WTC11 (cell line): Measurements from ENCODE around the gene CPEB3. TPM values are rescaled to one million over a fixed set of nuclear protein-coding genes. Genes with fewer than 3 reads are reported as not detected.

Experiments used
- ATAC-seq: fragments of 200-7000 bp; cut with Tn5 transposase; 2 replicates; pipeline ENCODE4 v1.10.0; 2021; ENCODE audit warnings: mild to moderate bottlenecking, moderate library complexity
- CTCF ChIA-PET: fragments of 300-600 bp; sonication (Branson Sonifier 250); formaldehyde crosslinking; loops from one replicate; lab custom pipeline; 2021; ENCODE audit warnings: antibody characterized with exemption; lab: Charles Lee
- POLR2A ChIA-PET: fragments of 350-600 bp; sonication (Branson Sonifier 250); formaldehyde crosslinking; loops from one replicate; lab custom pipeline; 2021; ENCODE audit warnings: antibody characterized with exemption; lab: Charles Lee
- DNase-seq: peaks from one replicate; pipeline ENCODE4 v3.0.0; 2021; ENCODE audit warnings: low spot score
- H3K27ac Mint-ChIP-seq: 2 replicates; pipeline ENCODE4 v1.8.0; 2021; ENCODE audit warnings: mixed read lengths
- H3K27me3 Mint-ChIP-seq: 2 replicates; pipeline ENCODE4 v1.8.0; 2021; ENCODE audit warnings: low read depth, mild to moderate bottlenecking, moderate library complexity, mixed read lengths
- H3K36me3 Mint-ChIP-seq: 2 replicates; pipeline ENCODE4 v1.8.0; 2021; ENCODE audit warnings: mixed read lengths
- H3K4me1 Mint-ChIP-seq: 2 replicates; pipeline ENCODE4 v1.8.0; 2022; ENCODE audit warnings: mixed read lengths
- H3K4me3 Mint-ChIP-seq: 2 replicates; pipeline ENCODE4 v1.8.0; 2021; ENCODE audit warnings: mild to moderate bottlenecking, moderate library complexity, mixed read lengths
- H3K9me3 Mint-ChIP-seq: 2 replicates; pipeline ENCODE4 v1.8.0; 2021; ENCODE audit warnings: mixed read lengths
- CREM ChIP-seq: sonication (generic); formaldehyde crosslinking; IDR thresholded peaks from 2 replicates; pipeline ENCODE4 v1.8.1; 2022; ENCODE audit warnings: mild to moderate bottlenecking, missing genetic modification reagents, moderate library complexity
- E2F5 ChIP-seq: sonication (generic); formaldehyde crosslinking; IDR thresholded peaks from 2 replicates; pipeline ENCODE4 v1.8.1; 2022; ENCODE audit warnings: mild to moderate bottlenecking, moderate library complexity, missing genetic modification reagents
- ETV6 ChIP-seq: sonication (generic); formaldehyde crosslinking; IDR thresholded peaks from 2 replicates; pipeline ENCODE4 v1.8.1; 2022; ENCODE audit warnings: mild to moderate bottlenecking, missing genetic modification reagents
- FOXP4 ChIP-seq: sonication (generic); formaldehyde crosslinking; IDR thresholded peaks from 2 replicates; pipeline ENCODE4 v1.8.0; 2022; ENCODE audit warnings: mild to moderate bottlenecking, missing genetic modification reagents
- GRHL2 ChIP-seq: fragments of 250-450 bp; sonication (Bioruptor Pico); IDR thresholded peaks from 2 replicates; pipeline ENCODE4 v1.8.0; 2022; ENCODE audit warnings: mild to moderate bottlenecking, moderate library complexity; ENCODE audit not compliant: insufficient replicate concordance, severe bottlenecking
- GTF2I ChIP-seq: fragments of 250-450 bp; sonication (Bioruptor Pico); conservative IDR thresholded peaks from 2 replicates; pipeline ENCODE4 v1.4.0; 2021; ENCODE audit warnings: mild to moderate bottlenecking
- HMGA2 ChIP-seq: fragments of 250-450 bp; sonication (Bioruptor Pico); IDR thresholded peaks from 2 replicates; pipeline ENCODE4 v1.4.0; 2021; ENCODE audit warnings: mild to moderate bottlenecking, moderate library complexity
- JUN ChIP-seq: sonication (generic); formaldehyde crosslinking; IDR thresholded peaks from 2 replicates; pipeline ENCODE4 v1.8.0; 2023; ENCODE audit warnings: mild to moderate bottlenecking, missing genetic modification reagents
- KAT7 ChIP-seq: sonication (generic); formaldehyde crosslinking; IDR thresholded peaks from 2 replicates; pipeline ENCODE4 v1.8.1; 2023; ENCODE audit warnings: missing genetic modification reagents, mild to moderate bottlenecking, borderline replicate concordance
- MAX ChIP-seq: sonication (generic); formaldehyde crosslinking; IDR thresholded peaks from 2 replicates; pipeline ENCODE4 v1.8.0; 2022; ENCODE audit warnings: mild to moderate bottlenecking, missing genetic modification reagents
- MYBL2 ChIP-seq: sonication (generic); formaldehyde crosslinking; IDR thresholded peaks from 2 replicates; pipeline ENCODE4 v1.8.1; 2023; ENCODE audit warnings: mild to moderate bottlenecking, moderate library complexity, missing genetic modification reagents
- NFYB ChIP-seq: sonication (generic); formaldehyde crosslinking; conservative IDR thresholded peaks from 2 replicates; pipeline ENCODE4 v1.8.0; 2022; ENCODE audit warnings: low read depth, missing genetic modification reagents
- NR1H2 ChIP-seq: sonication (generic); formaldehyde crosslinking; IDR thresholded peaks from 2 replicates; pipeline ENCODE4 v1.9.0; 2021; ENCODE audit warnings: mild to moderate bottlenecking, moderate library complexity, missing genetic modification reagents
- NR3C1 ChIP-seq: sonication (generic); formaldehyde crosslinking; conservative IDR thresholded peaks from 2 replicates; pipeline ENCODE4 v1.8.1; 2023; ENCODE audit warnings: low read depth, mild to moderate bottlenecking, missing genetic modification reagents
- SMAD3 ChIP-seq: sonication (generic); formaldehyde crosslinking; IDR thresholded peaks from 2 replicates; pipeline ENCODE4 v1.8.0; 2022; ENCODE audit warnings: missing genetic modification reagents, mild to moderate bottlenecking, borderline replicate concordance
- ZBTB21 ChIP-seq: sonication (generic); formaldehyde crosslinking; IDR thresholded peaks from 2 replicates; pipeline ENCODE4 v1.8.1; 2023; ENCODE audit warnings: mild to moderate bottlenecking, missing genetic modification reagents, borderline replicate concordance
- ZNF232 ChIP-seq: sonication (generic); formaldehyde crosslinking; IDR thresholded peaks from 2 replicates; pipeline ENCODE4 v1.8.0; 2022; ENCODE audit warnings: mild to moderate bottlenecking, missing genetic modification reagents
- ZNF263 ChIP-seq: sonication (generic); formaldehyde crosslinking; IDR thresholded peaks from 2 replicates; pipeline ENCODE4 v1.8.1; 2022; ENCODE audit warnings: low read depth, mild to moderate bottlenecking, moderate library complexity, missing genetic modification reagents
- ZNF396 ChIP-seq: fragments of 250-450 bp; sonication (Bioruptor Pico); IDR thresholded peaks from 2 replicates; pipeline ENCODE4 v1.8.0; 2021; ENCODE audit warnings: mild to moderate bottlenecking, moderate library complexity, borderline replicate concordance
- ZNF671 ChIP-seq: fragments of 250-450 bp; sonication (Bioruptor Pico); IDR thresholded peaks from 2 replicates; pipeline ENCODE4 v1.8.0; 2021; ENCODE audit warnings: mild to moderate bottlenecking
- ZSCAN18 ChIP-seq: fragments of 250-450 bp; sonication (Bioruptor Pico); IDR thresholded peaks from 2 replicates; pipeline ENCODE4 v2.1.2; 2022; ENCODE audit warnings: mild to moderate bottlenecking, moderate library complexity
- total RNA-seq: library from RNA; stranded (reverse); gene quantifications from 3 replicates; pipeline ENCODE4 v1.2.3, GENCODE V29; 2021
- TF ChIP-seq, protein P1 (sequence below): sonication (generic); formaldehyde crosslinking; IDR thresholded peaks from 2 replicates; pipeline ENCODE4 v1.8.1; 2023; ENCODE audit warnings: mild to moderate bottlenecking, missing genetic modification reagents, moderate library complexity
- TF ChIP-seq, protein P2 (sequence below): fragments of 250-450 bp; sonication (Bioruptor Pico); IDR thresholded peaks from 2 replicates; pipeline ENCODE4 v1.8.0; 2021; ENCODE audit warnings: mild to moderate bottlenecking
- TF ChIP-seq, protein P3 (sequence below): sonication (generic); formaldehyde crosslinking; IDR thresholded peaks from 2 replicates; pipeline ENCODE4 v1.8.1; 2023; ENCODE audit warnings: mild to moderate bottlenecking, missing genetic modification reagents, moderate library complexity
- TF ChIP-seq, protein P4 (sequence below): sonication (generic); formaldehyde crosslinking; IDR thresholded peaks from 2 replicates; pipeline ENCODE4 v1.8.0; 2022; ENCODE audit warnings: missing genetic modification reagents

Gene CPEB3
- total RNA-seq, 1 experiment from 2014 or later: 2.4 TPM

- H3K9me3 Mint-ChIP-seq: peaks cover 5% of the 10 kb centered on the region; the same call in 1 of the 2 replicates
- H3K27ac Mint-ChIP-seq: no peak overlapping the region
- ChIA-PET POLR2A (no interaction called here), CTCF (interaction anchor here (0.6 to 1.6 kb wide), 2 partner anchors 167 to 1282 kb away, joined by 3 to 5 read pairs; partner anchors contain the start of genes CPEB3 and MARCHF5)
- no peaks in the 10 kb centered on the region for H3K36me3 Mint-ChIP-seq
- DNase-seq: no peak
- H3K4me1 Mint-ChIP-seq: peaks cover 7% of the 10 kb centered on the region
- no peak for ATAC-seq
- no peaks in the 10 kb centered on the region; the same call in 1 of the 2 replicates for H3K27me3 Mint-ChIP-seq
- no peak overlapping the region for H3K4me3 Mint-ChIP-seq
- TF ChIP-seq ETV6: no peak
- TF ChIP-seq, protein P1, sequence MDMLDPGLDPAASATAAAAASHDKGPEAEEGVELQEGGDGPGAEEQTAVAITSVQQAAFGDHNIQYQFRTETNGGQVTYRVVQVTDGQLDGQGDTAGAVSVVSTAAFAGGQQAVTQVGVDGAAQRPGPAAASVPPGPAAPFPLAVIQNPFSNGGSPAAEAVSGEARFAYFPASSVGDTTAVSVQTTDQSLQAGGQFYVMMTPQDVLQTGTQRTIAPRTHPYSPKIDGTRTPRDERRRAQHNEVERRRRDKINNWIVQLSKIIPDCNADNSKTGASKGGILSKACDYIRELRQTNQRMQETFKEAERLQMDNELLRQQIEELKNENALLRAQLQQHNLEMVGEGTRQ: no peak
- no peak for TF ChIP-seq HMGA2 (CRISPR knock-in tag)
- no peak for TF ChIP-seq NR3C1 (CRISPR knock-in tag)
- no peak for TF ChIP-seq GRHL2 (CRISPR knock-in tag)
- TF ChIP-seq, protein P2, sequence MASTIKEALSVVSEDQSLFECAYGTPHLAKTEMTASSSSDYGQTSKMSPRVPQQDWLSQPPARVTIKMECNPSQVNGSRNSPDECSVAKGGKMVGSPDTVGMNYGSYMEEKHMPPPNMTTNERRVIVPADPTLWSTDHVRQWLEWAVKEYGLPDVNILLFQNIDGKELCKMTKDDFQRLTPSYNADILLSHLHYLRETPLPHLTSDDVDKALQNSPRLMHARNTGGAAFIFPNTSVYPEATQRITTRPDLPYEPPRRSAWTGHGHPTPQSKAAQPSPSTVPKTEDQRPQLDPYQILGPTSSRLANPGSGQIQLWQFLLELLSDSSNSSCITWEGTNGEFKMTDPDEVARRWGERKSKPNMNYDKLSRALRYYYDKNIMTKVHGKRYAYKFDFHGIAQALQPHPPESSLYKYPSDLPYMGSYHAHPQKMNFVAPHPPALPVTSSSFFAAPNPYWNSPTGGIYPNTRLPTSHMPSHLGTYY: no peak
- TF ChIP-seq GTF2I (CRISPR knock-in tag): no peak
- TF ChIP-seq MYBL2 (CRISPR knock-in tag): no peak
- no peak for TF ChIP-seq E2F5 (CRISPR knock-in tag)
- no peak for TF ChIP-seq KAT7 (CRISPR knock-in tag)
- no peak for TF ChIP-seq NFYB
- TF ChIP-seq CREM (CRISPR knock-in tag): no peak
- no peak for TF ChIP-seq NR1H2
- TF ChIP-seq ZNF232 (CRISPR knock-in tag): no peak
- no peak for TF ChIP-seq FOXP4
- no peak for TF ChIP-seq SMAD3
- TF ChIP-seq ZSCAN18 (CRISPR knock-in tag): no peak
- no peak for TF ChIP-seq MAX
- TF ChIP-seq, protein P3, sequence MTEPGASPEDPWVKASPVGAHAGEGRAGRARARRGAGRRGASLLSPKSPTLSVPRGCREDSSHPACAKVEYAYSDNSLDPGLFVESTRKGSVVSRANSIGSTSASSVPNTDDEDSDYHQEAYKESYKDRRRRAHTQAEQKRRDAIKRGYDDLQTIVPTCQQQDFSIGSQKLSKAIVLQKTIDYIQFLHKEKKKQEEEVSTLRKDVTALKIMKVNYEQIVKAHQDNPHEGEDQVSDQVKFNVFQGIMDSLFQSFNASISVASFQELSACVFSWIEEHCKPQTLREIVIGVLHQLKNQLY (CRISPR knock-in tag): no peak
- TF ChIP-seq, all 79 proteins: peak for 0
Measured at GRCh38 chr10:92124616-92125143, 166.2 kb downstream of the CPEB3 start.

- H3K4me1 Mint-ChIP-seq: peaks cover 7% of the 10 kb centered on the region
- DNase-seq (no peak), ATAC-seq (no peak)
- no peaks in the 10 kb centered on the region for H3K36me3 Mint-ChIP-seq
- no peak overlapping the region for H3K4me3 Mint-ChIP-seq
- ChIA-PET POLR2A (no interaction called here), CTCF (interaction anchor here (1.0 to 1.6 kb wide), 2 partner anchors 93 to 167 kb away, joined by 4 to 5 read pairs; partner anchors contain the start of genes CPEB3 and MARCHF5)
- no peaks in the 10 kb centered on the region; the same call in 1 of the 2 replicates for H3K27me3 Mint-ChIP-seq
- no peak overlapping the region for H3K27ac Mint-ChIP-seq
- peaks cover 4% of the 10 kb centered on the region; the same call in 1 of the 2 replicates for H3K9me3 Mint-ChIP-seq
- TF ChIP-seq KAT7 (CRISPR knock-in tag) (no peak), ZNF263 (CRISPR knock-in tag) (no peak), JUN (CRISPR knock-in tag) (no peak), ZBTB21 (CRISPR knock-in tag) (no peak), ZNF671 (CRISPR knock-in tag) (no peak), ZNF396 (CRISPR knock-in tag) (no peak)
- TF ChIP-seq, protein P4, sequence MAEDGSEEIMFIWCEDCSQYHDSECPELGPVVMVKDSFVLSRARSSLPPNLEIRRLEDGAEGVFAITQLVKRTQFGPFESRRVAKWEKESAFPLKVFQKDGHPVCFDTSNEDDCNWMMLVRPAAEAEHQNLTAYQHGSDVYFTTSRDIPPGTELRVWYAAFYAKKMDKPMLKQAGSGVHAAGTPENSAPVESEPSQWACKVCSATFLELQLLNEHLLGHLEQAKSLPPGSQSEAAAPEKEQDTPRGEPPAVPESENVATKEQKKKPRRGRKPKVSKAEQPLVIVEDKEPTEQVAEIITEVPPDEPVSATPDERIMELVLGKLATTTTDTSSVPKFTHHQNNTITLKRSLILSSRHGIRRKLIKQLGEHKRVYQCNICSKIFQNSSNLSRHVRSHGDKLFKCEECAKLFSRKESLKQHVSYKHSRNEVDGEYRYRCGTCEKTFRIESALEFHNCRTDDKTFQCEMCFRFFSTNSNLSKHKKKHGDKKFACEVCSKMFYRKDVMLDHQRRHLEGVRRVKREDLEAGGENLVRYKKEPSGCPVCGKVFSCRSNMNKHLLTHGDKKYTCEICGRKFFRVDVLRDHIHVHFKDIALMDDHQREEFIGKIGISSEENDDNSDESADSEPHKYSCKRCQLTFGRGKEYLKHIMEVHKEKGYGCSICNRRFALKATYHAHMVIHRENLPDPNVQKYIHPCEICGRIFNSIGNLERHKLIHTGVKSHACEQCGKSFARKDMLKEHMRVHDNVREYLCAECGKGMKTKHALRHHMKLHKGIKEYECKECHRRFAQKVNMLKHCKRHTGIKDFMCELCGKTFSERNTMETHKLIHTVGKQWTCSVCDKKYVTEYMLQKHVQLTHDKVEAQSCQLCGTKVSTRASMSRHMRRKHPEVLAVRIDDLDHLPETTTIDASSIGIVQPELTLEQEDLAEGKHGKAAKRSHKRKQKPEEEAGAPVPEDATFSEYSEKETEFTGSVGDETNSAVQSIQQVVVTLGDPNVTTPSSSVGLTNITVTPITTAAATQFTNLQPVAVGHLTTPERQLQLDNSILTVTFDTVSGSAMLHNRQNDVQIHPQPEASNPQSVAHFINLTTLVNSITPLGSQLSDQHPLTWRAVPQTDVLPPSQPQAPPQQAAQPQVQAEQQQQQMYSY: no peak
Measured at GRCh38 chr10:92124020-92124419, 166.9 kb downstream of the CPEB3 start.
